Measurements from ENCODE around the gene P3H1.
"Not testable (repeated sequence)": the region's sequence is repeated elsewhere in the genome, so short reads cannot be mapped to it uniquely, and the experiment has no call there.

Gene P3H1

GRCh38 chr1:42766741-42767509, at the start of gene P3H1, which contains the start of gene C1orf50:
TSS of gene P3H1 (minus strand) at chr1:42767028. CDS start at chr1:42766971, 57 bp downstream.
TSS of gene C1orf50 (plus strand) at chr1:42767249. CDS start at chr1:42767312, 63 bp downstream.
- peak; percentile 100 for DNase-seq (ENCODE audit: low spot score)

GRCh38 chr1:42815941-42816584, 49.2 kb upstream of the P3H1 start:
- no peak for DNase-seq (ENCODE audit: low spot score)

GRCh38 chr1:42814815-42815214, 48.0 kb upstream of the P3H1 start:
- not testable (repeated sequence) for DNase-seq (ENCODE audit: low spot score)

- DNase-seq (ENCODE audit: low spot score): no peak
Measured at GRCh38 chr1:42807056-42807668, 40.3 kb upstream of the P3H1 start.

- no peak for DNase-seq (ENCODE audit: low spot score)
Measured at GRCh38 chr1:42806593-42806992, 39.8 kb upstream of the P3H1 start.

- no peak for DNase-seq (ENCODE audit: low spot score)
Measured at GRCh38 chr1:42806171-42806570, 39.3 kb upstream of the P3H1 start.

- DNase-seq (ENCODE audit: low spot score): no peak
Measured at GRCh38 chr1:42801832-42802473, 35.1 kb upstream of the P3H1 start.

GRCh38 chr1:42797979-42798378, 31.2 kb upstream of the P3H1 start:
- DNase-seq (ENCODE audit: low spot score): no peak

- no peak for DNase-seq (ENCODE audit: low spot score)
Measured at GRCh38 chr1:42797414-42797813, 30.6 kb upstream of the P3H1 start.

GRCh38 chr1:42793824-42794223, 27.0 kb upstream of the P3H1 start:
- DNase-seq (ENCODE audit: low spot score): no peak

- no peak for DNase-seq (ENCODE audit: low spot score)
Measured at GRCh38 chr1:42788021-42788420, 21.2 kb upstream of the P3H1 start.

GRCh38 chr1:42786097-42786496, 19.3 kb upstream of the P3H1 start:
- DNase-seq (ENCODE audit: low spot score): no peak

GRCh38 chr1:42784946-42785693, 18.3 kb upstream of the P3H1 start, which contains the start of gene TMEM269:
TSS of gene TMEM269 (plus strand) at chr1:42784991. CDS start at chr1:42789894, 4,903 bp downstream.
- DNase-seq (ENCODE audit: low spot score): peak; percentile 34

- DNase-seq (ENCODE audit: low spot score): no peak
Measured at GRCh38 chr1:42784547-42784945, 17.7 kb upstream of the P3H1 start.

- no peak for DNase-seq (ENCODE audit: low spot score)
Measured at GRCh38 chr1:42783092-42783491, 16.3 kb upstream of the P3H1 start.

GRCh38 chr1:42780176-42780575, 13.3 kb upstream of the P3H1 start:
- DNase-seq (ENCODE audit: low spot score): no peak

- peak; percentile 20 for DNase-seq (ENCODE audit: low spot score)
Measured at GRCh38 chr1:42779725-42780124, 12.9 kb upstream of the P3H1 start.

- peak; percentile 25 for DNase-seq (ENCODE audit: low spot score)
Measured at GRCh38 chr1:42777852-42778251, 11.0 kb upstream of the P3H1 start.

GRCh38 chr1:42776502-42776901, 9.7 kb upstream of the P3H1 start:
- DNase-seq (ENCODE audit: low spot score): no peak

- no peak for DNase-seq (ENCODE audit: low spot score)
Measured at GRCh38 chr1:42774928-42775526, 8.2 kb upstream of the P3H1 start.

- no peak for DNase-seq (ENCODE audit: low spot score)
Measured at GRCh38 chr1:42773420-42773819, 6.6 kb upstream of the P3H1 start.

Measured in activated CD4-positive, alpha-beta T cell treated with anti-CD3 and anti-CD28 coated beads, Interleukin-2, Interleukin-4, amounts not matched to agents 100 ng/mL and 50 ng/mL, durations not matched to agents 16 hours and 8 hours (primary cell).